PC-9 (cell line): ENCODE results near the gene PGAM1. TPM values are rescaled to one million over a fixed set of nuclear protein-coding genes. Genes with fewer than 3 reads are reported as not detected.

Experiments used
- BruUV-seq: library from RNA; stranded (reverse); fragments of 400-500 nt; replicated peaks from 2 replicates; lab custom pipeline; 2021; lab: Mats Ljungman, UMichigan
- CTCF ChIA-PET: fragments of 300-600 bp; sonication (Branson Sonifier 250); formaldehyde crosslinking; loops from one replicate; lab custom pipeline; 2022; ENCODE audit warnings: antibody characterized with exemption; lab: Charles Lee
- POLR2A ChIA-PET: fragments of 300-600 bp; sonication (Branson Sonifier 250); formaldehyde crosslinking; loops from one replicate; lab custom pipeline; 2022; ENCODE audit warnings: antibody characterized with exemption; ENCODE audit not compliant: unreplicated experiment; lab: Charles Lee
- DNase-seq, 2 experiments: peaks; one replicate each; pipeline versions ENCODE4 v3.0.0 to v3.0.0-alpha.2; 2015 to 2022; ENCODE audit warnings: mixed read lengths in 1 of 2
- H2AFZ ChIP-seq: fragments of 200-600 bp; sonication (generic); 2 replicates; pipeline ENCODE4 v1.8.1; 2017; ENCODE audit warnings: antibody characterized with exemption
- H3F3A ChIP-seq: fragments of 200-600 bp; sonication (generic); 2 replicates; pipeline ENCODE4 v1.8.1; 2017; ENCODE audit warnings: antibody characterized with exemption, mild to moderate bottlenecking, low read depth; ENCODE audit not compliant: insufficient read depth
- H3K27ac ChIP-seq: fragments of 200-600 bp; sonication (generic); 2 replicates; pipeline ENCODE4 v1.6.1; 2016; ENCODE audit warnings: mixed run types
- H3K27me3 ChIP-seq: fragments of 200-600 bp; sonication (generic); 2 replicates; pipeline ENCODE4 v1.6.1; 2016; ENCODE audit warnings: low read depth, mixed run types; ENCODE audit not compliant: insufficient read depth
- H3K36me3 ChIP-seq: fragments of 200-600 bp; sonication (generic); 2 replicates; pipeline ENCODE4 v1.6.1; 2016; ENCODE audit warnings: low read depth, mixed run types
- H3K4me1 ChIP-seq: fragments of 200-600 bp; sonication (generic); replicated peaks from 2 replicates; pipeline ENCODE4 v1.6.1; 2016; ENCODE audit warnings: mixed run types; ENCODE audit not compliant: insufficient read depth
- H3K4me2 ChIP-seq: fragments of 200-600 bp; sonication (generic); 2 replicates; pipeline ENCODE4 v1.6.1; 2017; ENCODE audit warnings: mixed run types
- H3K4me3 ChIP-seq: fragments of 200-600 bp; sonication (generic); 2 replicates; pipeline ENCODE4 v1.6.1; 2016; ENCODE audit warnings: mixed run types
- H3K79me2 ChIP-seq: fragments of 200-600 bp; sonication (generic); 2 replicates; pipeline ENCODE4 v1.6.1; 2017; ENCODE audit warnings: low read depth, mixed run types
- H3K9me2 ChIP-seq: fragments of 200-600 bp; sonication (generic); 2 replicates; pipeline ENCODE4 v1.8.1; 2017; ENCODE audit warnings: mild to moderate bottlenecking; ENCODE audit not compliant: insufficient read depth
- H3K9me3 ChIP-seq: fragments of 200-600 bp; sonication (generic); 2 replicates; pipeline ENCODE4 v1.8.1; 2016; ENCODE audit warnings: low read depth; ENCODE audit not compliant: insufficient read depth
- H4K20me1 ChIP-seq: fragments of 200-600 bp; sonication (generic); 2 replicates; pipeline ENCODE4 v1.8.1; 2017; ENCODE audit not compliant: insufficient read depth
- CTCF ChIP-seq: fragments of 200-600 bp; sonication (generic); conservative IDR thresholded peaks from 2 replicates; pipeline ENCODE4 v1.6.1; 2017; ENCODE audit warnings: mixed run types, antibody characterized with exemption, mild to moderate bottlenecking, moderate library complexity
- EZH2 ChIP-seq: fragments of 200-600 bp; sonication (generic); IDR thresholded peaks from 2 replicates; pipeline ENCODE4 v1.8.0; 2017; ENCODE audit warnings: antibody characterized with exemption, low read depth
- intact Hi-C: fragments of 100-400 bp; cut with micrococcal nuclease; formaldehyde crosslinking; loops from one replicate; pipeline ENCODE4 v1.10.0; 2022; ENCODE audit not compliant: unreplicated experiment
- total RNA-seq: library from RNA; stranded (reverse); gene quantifications from 2 replicates; pipeline ENCODE4 v1.2.3, GENCODE V29; 2021

The PGAM1 gene
- total RNA-seq, 1 experiment from 2014 or later = 243 TPM

DNA sequence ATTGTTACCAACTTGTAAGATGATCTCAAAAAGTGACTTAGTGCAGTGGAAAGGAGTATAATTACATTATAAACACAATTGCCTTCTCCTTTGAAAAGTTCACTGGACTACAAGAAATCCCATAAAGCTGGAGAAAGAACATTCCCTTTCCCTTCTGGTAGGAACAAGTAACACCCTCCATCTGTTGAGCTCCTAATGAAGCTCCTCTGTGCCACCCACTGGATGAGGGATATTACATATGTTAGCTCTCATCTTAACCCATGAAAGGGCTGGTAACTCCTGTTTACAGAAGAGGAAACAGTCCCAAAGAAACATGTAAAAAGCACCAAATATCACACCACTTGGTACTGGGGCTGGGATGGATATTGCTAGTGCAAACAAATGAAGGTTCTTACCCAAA is 8.1 kb downstream of the PGAM1 start:
- H3K79me2 ChIP-seq = peaks cover 12% of the 10 kb centered on the region
- H3K36me3 ChIP-seq = peaks cover 6% of the 10 kb centered on the region; the same call in 1 of the 2 replicates
- H3K27ac ChIP-seq = no peak overlapping the region
- peaks cover 37% of the 10 kb centered on the region for H3F3A ChIP-seq
- no TSS peak for BruUV-seq
- no peak overlapping the region for H2AFZ ChIP-seq
- ChIA-PET POLR2A (no interaction called here), CTCF (no interaction called here)
- H3K4me1 ChIP-seq = no peaks in the 10 kb centered on the region
- H4K20me1 ChIP-seq = peaks cover 5% of the 10 kb centered on the region; the same call in 1 of the 2 replicates
- H3K9me2 ChIP-seq = no peaks in the 10 kb centered on the region
- intact Hi-C loops = no loop called here
- H3K27me3 ChIP-seq = no peaks in the 10 kb centered on the region
- TF ChIP-seq EZH2 (no peak), CTCF (no peak)
- H3K4me2 ChIP-seq = no peak overlapping the region
- no peak for DNase-seq
- no peak overlapping the region for H3K4me3 ChIP-seq
- H3K9me3 ChIP-seq = no peaks in the 10 kb centered on the region

GRCh38 chr10:97434557-97434956 is 8.6 kb downstream of the PGAM1 start:
- H3K4me1 ChIP-seq = no peaks in the 10 kb centered on the region
- peaks cover 7% of the 10 kb centered on the region for H3K79me2 ChIP-seq
- no peaks in the 10 kb centered on the region; the same call in 1 of the 2 replicates for H4K20me1 ChIP-seq
- BruUV-seq = no TSS peak
- DNase-seq = no peak
- H2AFZ ChIP-seq = no peak overlapping the region
- TF ChIP-seq EZH2 (no peak), CTCF (no peak)
- peaks cover 33% of the 10 kb centered on the region for H3F3A ChIP-seq
- H3K27ac ChIP-seq = no peak overlapping the region
- H3K4me3 ChIP-seq = no peak overlapping the region
- H3K9me2 ChIP-seq = no peaks in the 10 kb centered on the region
- peaks cover 1% of the 10 kb centered on the region; the same call in 1 of the 2 replicates for H3K36me3 ChIP-seq
- no peak overlapping the region for H3K4me2 ChIP-seq
- no peaks in the 10 kb centered on the region for H3K27me3 ChIP-seq
- ChIA-PET POLR2A (no interaction called here), CTCF (no interaction called here)
- intact Hi-C loops = no loop called here
- no peaks in the 10 kb centered on the region for H3K9me3 ChIP-seq

- no peak for TF ChIP-seq CTCF
- TF ChIP-seq EZH2 = no peak
- CTCF ChIA-PET = no interaction called here
- DNase-seq = no peak
- H3K27me3 ChIP-seq = no peaks in the 10 kb centered on the region
- no peak overlapping the region for H3K4me2 ChIP-seq
- H3K4me1 ChIP-seq = no peaks in the 10 kb centered on the region
- no peaks in the 10 kb centered on the region for H3K36me3 ChIP-seq
- no peaks in the 10 kb centered on the region; the same call in 1 of the 2 replicates for H4K20me1 ChIP-seq
- H3K27ac ChIP-seq = no peak overlapping the region
- POLR2A ChIA-PET = no interaction called here
- intact Hi-C loops = no loop called here
- peaks cover 27% of the 10 kb centered on the region for H3F3A ChIP-seq
- H3K79me2 ChIP-seq = peaks cover under 1% of the 10 kb centered on the region
- H3K9me2 ChIP-seq = no peaks in the 10 kb centered on the region
- no TSS peak for BruUV-seq
- no peaks in the 10 kb centered on the region for H3K9me3 ChIP-seq
- H2AFZ ChIP-seq = no peak overlapping the region
- H3K4me3 ChIP-seq = no peak overlapping the region
These were observed 9.2 kb downstream of the PGAM1 start for GRCh38 chr10:97435211-97435610.
